Lower lobe of right lung (tissue), 2 donors: ENCODE results near the gene SOX8. TPM values are rescaled to one million over a fixed set of nuclear protein-coding genes. Genes with fewer than 3 reads are reported as not detected.

ENCODE experiments used
- ATAC-seq, 2 donors: fragments of 200-7000 bp; cut with Tn5 transposase; one replicate each; pipeline ENCODE4 v1.9.1; 2020 to 2022; ENCODE audit warnings: mild to moderate bottlenecking in 2 of 2, moderate library complexity in 2 of 2
- DNase-seq: peaks from one replicate; pipeline ENCODE4 v3.0.0-alpha.2; 2020
- H3K27ac ChIP-seq: fragments of 200-600 bp; one replicate; pipeline ENCODE4 v1.8.0; 2022
- H3K27me3 ChIP-seq: fragments of 200-600 bp; one replicate; pipeline ENCODE4 v1.8.0; 2022; ENCODE audit warnings: low read depth
- H3K36me3 ChIP-seq: fragments of 200-600 bp; one replicate; pipeline ENCODE4 v1.8.0; 2022; ENCODE audit warnings: mild to moderate bottlenecking
- H3K4me1 ChIP-seq: fragments of 200-600 bp; one replicate; pipeline ENCODE4 v1.8.0; 2022
- H3K4me3 ChIP-seq: fragments of 200-600 bp; one replicate; pipeline ENCODE4 v1.8.0; 2022; ENCODE audit warnings: mild to moderate bottlenecking
- H3K9me3 ChIP-seq: fragments of 200-600 bp; one replicate; pipeline ENCODE4 v1.8.0; 2022
- intact Hi-C: fragments of 100-400 bp; cut with DNase I; formaldehyde crosslinking; loops from one replicate; pipeline ENCODE4 v1.11.0; 2022
- total RNA-seq: library from RNA; stranded (reverse); fragmentation: NEBNext Ultra II Directional; extraction: Animal tissue kit (Norgen Biotek cat#: 25700); gene quantifications from one replicate; pipeline ENCODE4 v1.2.1, GENCODE V29; 2021
- TF ChIP-seq, protein P1 (sequence below): fragments of 200-600 bp; IDR thresholded peaks from one replicate; pipeline ENCODE4 v1.8.0; 2022; ENCODE audit warnings: antibody characterized with exemption, mild to moderate bottlenecking
- donor health status: DM: no; HTN: yes; CAD: no; lungs with severe emphysema.

Gene SOX8
- total RNA-seq, 1 donor from 2014 or later: 0.15 TPM

DNA sequence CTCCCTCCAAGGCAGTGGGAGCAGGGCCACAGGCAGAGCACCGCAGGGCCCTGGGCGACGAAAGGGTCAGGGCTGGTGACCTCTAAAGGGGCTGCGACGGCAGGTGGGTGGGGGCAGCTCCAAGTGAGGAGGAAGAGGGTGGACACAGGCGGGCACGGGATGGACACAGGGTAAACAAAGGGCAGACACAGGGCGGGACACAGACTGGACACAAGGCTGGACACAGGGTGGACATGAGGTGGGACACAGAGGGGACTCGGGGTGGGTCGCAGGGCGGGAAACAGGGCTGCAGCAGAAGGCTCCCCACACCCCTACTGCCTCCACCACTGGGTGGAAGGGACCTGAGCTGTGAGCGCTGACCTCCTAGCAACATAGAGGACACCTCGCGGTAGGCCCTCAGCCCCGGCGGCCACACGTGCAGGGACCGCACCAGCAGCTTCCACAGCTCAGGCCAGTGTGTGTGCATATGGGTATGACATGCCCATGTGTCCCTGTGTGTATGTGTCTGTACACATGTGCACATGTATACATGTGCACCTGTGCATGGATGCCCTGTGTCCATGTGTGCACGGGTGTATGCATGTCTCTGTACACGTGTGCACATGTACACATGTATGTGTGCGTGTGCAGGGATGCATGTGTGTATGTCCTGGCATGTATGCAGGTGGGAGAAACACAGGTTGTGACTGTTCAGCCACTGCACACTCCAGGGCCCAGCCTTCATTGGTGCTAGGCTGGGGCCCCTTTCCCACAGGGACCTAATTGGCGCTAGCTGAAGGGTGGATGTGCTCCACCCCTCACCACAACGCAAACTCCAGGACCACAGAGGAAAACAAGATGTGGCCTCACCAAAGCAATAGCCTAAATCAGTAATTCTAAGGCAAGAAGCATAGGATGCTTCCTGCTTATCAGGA lies 18.4 kb upstream of the SOX8 start:
- TF ChIP-seq, protein P1, sequence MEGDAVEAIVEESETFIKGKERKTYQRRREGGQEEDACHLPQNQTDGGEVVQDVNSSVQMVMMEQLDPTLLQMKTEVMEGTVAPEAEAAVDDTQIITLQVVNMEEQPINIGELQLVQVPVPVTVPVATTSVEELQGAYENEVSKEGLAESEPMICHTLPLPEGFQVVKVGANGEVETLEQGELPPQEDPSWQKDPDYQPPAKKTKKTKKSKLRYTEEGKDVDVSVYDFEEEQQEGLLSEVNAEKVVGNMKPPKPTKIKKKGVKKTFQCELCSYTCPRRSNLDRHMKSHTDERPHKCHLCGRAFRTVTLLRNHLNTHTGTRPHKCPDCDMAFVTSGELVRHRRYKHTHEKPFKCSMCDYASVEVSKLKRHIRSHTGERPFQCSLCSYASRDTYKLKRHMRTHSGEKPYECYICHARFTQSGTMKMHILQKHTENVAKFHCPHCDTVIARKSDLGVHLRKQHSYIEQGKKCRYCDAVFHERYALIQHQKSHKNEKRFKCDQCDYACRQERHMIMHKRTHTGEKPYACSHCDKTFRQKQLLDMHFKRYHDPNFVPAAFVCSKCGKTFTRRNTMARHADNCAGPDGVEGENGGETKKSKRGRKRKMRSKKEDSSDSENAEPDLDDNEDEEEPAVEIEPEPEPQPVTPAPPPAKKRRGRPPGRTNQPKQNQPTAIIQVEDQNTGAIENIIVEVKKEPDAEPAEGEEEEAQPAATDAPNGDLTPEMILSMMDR: no peak
- Histone ChIP-seq H3K4me3 (no peak overlapping the region), H3K27me3 (no peaks in the 10 kb centered on the region), H3K36me3 (peaks cover 4% of the 10 kb centered on the region), H3K27ac (peak overlapping the region; percentile 81), H3K4me1 (peaks cover 12% of the 10 kb centered on the region), H3K9me3 (no peaks in the 10 kb centered on the region)
- peak; percentile 37 for DNase-seq
- intact Hi-C loops: no loop called here
- peak in 1 of 2 donors; percentile 4 for ATAC-seq

DNA sequence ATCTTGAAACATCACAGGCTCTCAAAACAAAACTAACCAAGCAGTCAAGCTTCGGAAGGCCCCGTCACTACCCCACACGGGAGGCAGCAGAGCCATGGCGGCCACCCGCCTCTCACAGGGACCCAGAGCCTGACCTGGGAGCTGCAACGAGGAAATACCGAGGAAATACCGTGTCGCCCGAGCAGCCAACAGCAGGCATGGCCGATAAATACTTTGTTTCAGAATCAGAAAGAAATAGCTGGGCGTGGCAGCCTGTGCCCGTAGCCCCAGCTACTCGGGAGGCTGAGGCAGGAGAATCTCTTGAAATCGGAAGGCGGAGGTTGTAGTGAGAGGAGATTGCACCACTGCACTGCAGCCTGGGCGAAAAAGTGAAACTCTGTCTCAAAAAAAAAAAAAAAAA lies 17.7 kb upstream of the SOX8 start:
- Histone ChIP-seq H3K4me1 (peaks cover 12% of the 10 kb centered on the region), H3K9me3 (no peaks in the 10 kb centered on the region), H3K27me3 (no peaks in the 10 kb centered on the region), H3K36me3 (peaks cover 4% of the 10 kb centered on the region), H3K4me3 (peak overlapping the region; percentile 33), H3K27ac (peak overlapping the region; percentile 81)
- peak in 1 of 2 donors; percentile 52 for ATAC-seq
- intact Hi-C loops: no loop called here
- peak; percentile 42 for DNase-seq
- TF ChIP-seq, protein P1: no peak

DNA sequence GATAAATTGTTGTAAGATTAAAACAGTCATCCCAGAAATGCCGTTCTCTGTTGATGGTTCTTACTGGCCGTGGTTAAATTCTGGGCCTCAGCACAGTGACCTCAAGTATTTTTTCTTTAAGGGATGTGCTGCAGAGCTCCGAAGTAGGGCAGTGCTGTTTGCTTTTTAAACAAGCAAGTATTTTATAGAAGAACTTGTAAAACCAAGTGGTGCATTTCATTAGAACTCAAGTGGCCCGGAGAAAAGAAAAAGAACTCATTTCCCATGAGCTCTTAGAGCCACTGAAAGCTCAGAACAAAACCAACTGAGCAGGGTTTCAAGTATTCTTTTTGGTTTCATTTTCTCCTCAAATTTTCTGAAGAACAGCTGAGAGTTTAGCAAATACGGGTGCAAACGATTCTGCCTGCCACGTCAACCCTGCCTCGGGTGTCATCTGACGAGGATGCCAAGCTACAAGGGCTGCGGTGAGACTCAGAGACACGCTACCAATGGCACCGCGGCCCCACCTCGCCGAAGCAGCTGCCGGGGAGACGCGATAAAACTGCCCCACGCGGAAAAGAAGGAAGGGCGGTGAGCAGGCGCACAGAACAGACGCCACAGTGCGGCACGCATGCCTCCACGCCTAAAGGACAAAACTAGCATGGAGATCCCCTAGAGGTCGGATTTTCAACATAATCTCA lies 17.1 kb upstream of the SOX8 start:
- DNase-seq (peak; percentile 75), ATAC-seq (peak; percentile 83 to 88)
- intact Hi-C loops: no loop called here
- Histone ChIP-seq H3K36me3 (peaks cover 4% of the 10 kb centered on the region), H3K4me3 (peak overlapping the region; percentile 33), H3K4me1 (peaks cover 17% of the 10 kb centered on the region), H3K27me3 (no peaks in the 10 kb centered on the region), H3K9me3 (no peaks in the 10 kb centered on the region), H3K27ac (peak overlapping the region; percentile 81)
- TF ChIP-seq, protein P1: no peak

DNA sequence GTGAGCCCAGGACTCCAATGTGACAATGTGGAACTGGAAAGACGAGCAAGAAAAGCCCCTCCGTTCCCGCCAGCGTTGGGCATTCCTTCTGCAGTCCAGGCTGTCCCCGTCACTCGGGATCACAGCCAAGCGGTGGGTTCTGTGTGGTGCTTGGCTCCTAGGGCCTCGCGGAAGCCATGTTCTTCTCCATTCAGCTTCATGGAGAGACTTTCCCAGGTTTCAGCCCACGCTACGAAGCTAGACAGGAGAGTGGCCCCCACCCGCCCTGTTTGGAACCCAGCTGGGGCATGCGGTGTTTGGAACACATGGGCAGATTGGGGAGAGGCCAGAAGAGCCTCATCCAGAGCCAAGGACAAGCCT lies 16.6 kb upstream of the SOX8 start:
- Histone ChIP-seq H3K36me3 (peaks cover 4% of the 10 kb centered on the region), H3K4me3 (peak overlapping the region; percentile 33), H3K27ac (peak overlapping the region; percentile 81), H3K9me3 (no peaks in the 10 kb centered on the region), H3K27me3 (no peaks in the 10 kb centered on the region), H3K4me1 (peaks cover 22% of the 10 kb centered on the region)
- peak; percentile 50 for DNase-seq
- TF ChIP-seq, protein P1: no peak
- intact Hi-C loops: no loop called here
- peak in 1 of 2 donors; percentile 41 for ATAC-seq

DNA sequence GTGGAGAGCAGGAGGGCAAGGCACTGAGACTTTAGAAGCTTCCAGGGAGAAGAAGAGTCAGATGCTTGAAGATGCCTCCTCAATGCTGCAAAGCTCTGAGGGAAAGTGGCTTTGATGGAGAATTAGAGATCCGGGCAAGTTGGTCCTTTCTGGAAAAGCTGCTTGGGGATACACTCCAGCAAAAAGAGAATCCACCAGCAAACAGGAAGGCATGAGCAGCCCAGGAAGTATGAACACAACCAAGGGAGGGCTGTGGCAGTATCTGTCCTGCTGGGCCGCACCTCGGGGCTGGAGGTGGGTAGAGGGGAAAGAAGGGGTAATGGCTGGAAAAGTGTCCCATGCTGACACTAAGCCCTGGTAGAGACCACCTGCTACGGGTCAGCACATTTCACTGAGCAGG lies 16.1 kb upstream of the SOX8 start:
- ATAC-seq (no peak), DNase-seq (no peak)
- TF ChIP-seq, protein P1: no peak
- intact Hi-C loops: no loop called here
- no peaks in the 10 kb centered on the region for H3K27me3 ChIP-seq
- peaks cover 4% of the 10 kb centered on the region for H3K36me3 ChIP-seq
- H3K4me3 ChIP-seq: peak overlapping the region; percentile 33
- no peaks in the 10 kb centered on the region for H3K9me3 ChIP-seq
- H3K4me1 ChIP-seq: peaks cover 24% of the 10 kb centered on the region
- H3K27ac ChIP-seq: peak overlapping the region; percentile 81
